ENCODE measurements around the gene AP5M1. TPM values are rescaled to one million over a fixed set of nuclear protein-coding genes. Genes with fewer than 3 reads are reported as not detected.

AP5M1 gene
- total RNA-seq, 1 donor from 2014 or later: 15.1 TPM

- no peak overlapping the region for H3K27ac ChIP-seq (ENCODE audit: low read depth, low read length)
- H3K36me3 ChIP-seq (ENCODE audit: control insufficient read depth in 3 of 3, insufficient read depth in 3 of 3, low read length in 3 of 3): no peaks in the 10 kb centered on the region
- H3K9ac ChIP-seq (ENCODE audit: low read depth in 1 of 3, low read length in 3 of 3): no peak overlapping the region
Observed at GRCh38 chr14:57346741-57347140, 78.0 kb downstream of the AP5M1 start.

More at GRCh38 chr14:57346741-57347140, 78.0 kb downstream of the AP5M1 start:
- Histone ChIP-seq H3K27me3 (ENCODE audit: control insufficient read depth in 3 of 3, insufficient read depth in 3 of 3, low read length in 3 of 3) (no peaks in the 10 kb centered on the region), H3K9me3 (ENCODE audit: control insufficient read depth in 3 of 3, low read length in 3 of 3) (no peaks in the 10 kb centered on the region), H3K4me3 (ENCODE audit: low read length in 3 of 3) (no peak overlapping the region), H3K4me1 (ENCODE audit: control insufficient read depth in 3 of 3, insufficient read depth in 3 of 3, low read length in 3 of 3) (no peaks in the 10 kb centered on the region)

Other genes with a start within 250 kb of the AP5M1 start
- 27.1 TPM for gene EXOC5, start 66 bp upstream of the AP5M1 start, total RNA-seq
- 25.1 TPM for gene NAA30, start 121.6 kb downstream of the AP5M1 start, total RNA-seq
- not detected for gene CCDC198, start 224.9 kb downstream of the AP5M1 start, total RNA-seq